Measurements from ENCODE around the gene TSPAN7.

GRCh38 chrX:38634665-38635064, 73.3 kb downstream of the TSPAN7 start:
- no peak for TF ChIP-seq POLR2A (IDR thresholded peaks at IDR 0.05; ENCODE audit: low read depth, low read length)
- TF ChIP-seq, protein P1, sequence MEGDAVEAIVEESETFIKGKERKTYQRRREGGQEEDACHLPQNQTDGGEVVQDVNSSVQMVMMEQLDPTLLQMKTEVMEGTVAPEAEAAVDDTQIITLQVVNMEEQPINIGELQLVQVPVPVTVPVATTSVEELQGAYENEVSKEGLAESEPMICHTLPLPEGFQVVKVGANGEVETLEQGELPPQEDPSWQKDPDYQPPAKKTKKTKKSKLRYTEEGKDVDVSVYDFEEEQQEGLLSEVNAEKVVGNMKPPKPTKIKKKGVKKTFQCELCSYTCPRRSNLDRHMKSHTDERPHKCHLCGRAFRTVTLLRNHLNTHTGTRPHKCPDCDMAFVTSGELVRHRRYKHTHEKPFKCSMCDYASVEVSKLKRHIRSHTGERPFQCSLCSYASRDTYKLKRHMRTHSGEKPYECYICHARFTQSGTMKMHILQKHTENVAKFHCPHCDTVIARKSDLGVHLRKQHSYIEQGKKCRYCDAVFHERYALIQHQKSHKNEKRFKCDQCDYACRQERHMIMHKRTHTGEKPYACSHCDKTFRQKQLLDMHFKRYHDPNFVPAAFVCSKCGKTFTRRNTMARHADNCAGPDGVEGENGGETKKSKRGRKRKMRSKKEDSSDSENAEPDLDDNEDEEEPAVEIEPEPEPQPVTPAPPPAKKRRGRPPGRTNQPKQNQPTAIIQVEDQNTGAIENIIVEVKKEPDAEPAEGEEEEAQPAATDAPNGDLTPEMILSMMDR (conservative IDR thresholded peaks at IDR 0.05; ENCODE audit: low read depth, low read length), result no peak
- TF ChIP-seq FOS (IDR thresholded peaks at IDR 0.05; ENCODE audit: low read depth, low read length), result no peak
- TF ChIP-seq SMC3 (IDR thresholded peaks at IDR 0.05; ENCODE audit: low read depth, low read length), result no peak
- TF ChIP-seq, protein P2, sequence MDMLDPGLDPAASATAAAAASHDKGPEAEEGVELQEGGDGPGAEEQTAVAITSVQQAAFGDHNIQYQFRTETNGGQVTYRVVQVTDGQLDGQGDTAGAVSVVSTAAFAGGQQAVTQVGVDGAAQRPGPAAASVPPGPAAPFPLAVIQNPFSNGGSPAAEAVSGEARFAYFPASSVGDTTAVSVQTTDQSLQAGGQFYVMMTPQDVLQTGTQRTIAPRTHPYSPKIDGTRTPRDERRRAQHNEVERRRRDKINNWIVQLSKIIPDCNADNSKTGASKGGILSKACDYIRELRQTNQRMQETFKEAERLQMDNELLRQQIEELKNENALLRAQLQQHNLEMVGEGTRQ (IDR thresholded peaks at IDR 0.05; ENCODE audit: low read depth, low read length), result no peak
- TF ChIP-seq BHLHE40 (IDR thresholded peaks at IDR 0.05; ENCODE audit: low read depth, low read length), result no peak
- no peak for TF ChIP-seq MXI1 (IDR thresholded peaks at IDR 0.05; ENCODE audit: borderline replicate concordance, low read depth, low read length)
- TF ChIP-seq RCOR1 (IDR thresholded peaks at IDR 0.05; ENCODE audit: insufficient replicate concordance, low read length), result no peak
- TF ChIP-seq MAFK (IDR thresholded peaks at IDR 0.05; ENCODE audit: low read depth, low read length), result no peak
- no peak for TF ChIP-seq CHD1 (IDR thresholded peaks at IDR 0.05; ENCODE audit: low read depth, low read length)

Data from IMR-90 (cell line).